NB4 (cell line): ENCODE measurements around the gene PFN3.

Experiments
- POLR2A ChIP-seq: IDR thresholded peaks from 2 replicates; pipeline ENCODE4 v1.6.1; 2011; ENCODE audit warnings: mild to moderate bottlenecking; ENCODE audit not compliant: insufficient read length; ENCODE audit errors: extremely low read depth
- TF ChIP-seq, protein P1 (sequence below): IDR thresholded peaks from one replicate; pipeline ENCODE4 v1.5.1; 2012; ENCODE audit warnings: low read depth, low read length
- TF ChIP-seq, protein P2 (sequence below): IDR thresholded peaks from 2 replicates; pipeline ENCODE4 v1.6.1; 2011; ENCODE audit warnings: low read depth, low read length

DNA sequence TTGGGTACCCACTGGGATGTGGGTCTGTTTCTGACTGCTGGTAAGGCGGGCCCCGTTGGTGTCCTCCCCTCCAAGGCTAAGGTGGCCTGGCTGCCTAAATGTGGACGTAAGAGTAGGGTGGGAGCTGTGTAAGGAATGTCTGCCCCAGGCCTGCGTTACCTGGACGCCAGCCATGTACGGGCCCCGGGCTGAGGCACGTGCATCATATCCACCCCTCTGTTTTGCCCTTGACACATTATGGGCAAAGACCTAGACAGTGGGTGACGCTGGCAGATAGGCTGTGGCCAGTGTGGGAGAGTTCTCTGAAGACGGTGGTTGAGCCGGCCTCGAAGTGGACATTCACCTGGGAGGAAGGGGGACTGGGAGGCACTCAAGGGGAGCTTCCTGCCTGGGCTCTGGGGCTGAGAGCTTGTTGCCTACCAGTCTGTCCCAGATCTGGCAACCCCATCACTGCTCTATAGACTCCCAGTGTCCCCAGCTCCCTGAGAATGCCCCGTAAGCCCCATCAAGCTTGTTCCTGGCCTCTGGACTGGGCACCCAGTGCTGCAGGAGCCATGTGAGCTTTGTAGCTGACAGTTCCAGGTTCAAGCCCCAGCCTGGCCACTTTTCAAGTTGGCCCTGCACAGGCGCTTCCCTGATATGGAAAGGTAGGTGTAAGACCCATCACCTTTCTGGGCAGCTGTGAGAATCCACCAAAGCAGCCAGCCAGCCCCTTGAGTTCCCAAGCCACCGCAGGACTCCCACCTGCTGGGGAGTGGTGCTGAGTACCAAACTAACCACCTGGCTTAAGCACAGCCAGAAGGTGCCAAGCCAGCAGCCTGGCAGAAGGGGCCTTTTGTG is 42.9 kb upstream of the PFN3 start:
- TF ChIP-seq, protein P1, sequence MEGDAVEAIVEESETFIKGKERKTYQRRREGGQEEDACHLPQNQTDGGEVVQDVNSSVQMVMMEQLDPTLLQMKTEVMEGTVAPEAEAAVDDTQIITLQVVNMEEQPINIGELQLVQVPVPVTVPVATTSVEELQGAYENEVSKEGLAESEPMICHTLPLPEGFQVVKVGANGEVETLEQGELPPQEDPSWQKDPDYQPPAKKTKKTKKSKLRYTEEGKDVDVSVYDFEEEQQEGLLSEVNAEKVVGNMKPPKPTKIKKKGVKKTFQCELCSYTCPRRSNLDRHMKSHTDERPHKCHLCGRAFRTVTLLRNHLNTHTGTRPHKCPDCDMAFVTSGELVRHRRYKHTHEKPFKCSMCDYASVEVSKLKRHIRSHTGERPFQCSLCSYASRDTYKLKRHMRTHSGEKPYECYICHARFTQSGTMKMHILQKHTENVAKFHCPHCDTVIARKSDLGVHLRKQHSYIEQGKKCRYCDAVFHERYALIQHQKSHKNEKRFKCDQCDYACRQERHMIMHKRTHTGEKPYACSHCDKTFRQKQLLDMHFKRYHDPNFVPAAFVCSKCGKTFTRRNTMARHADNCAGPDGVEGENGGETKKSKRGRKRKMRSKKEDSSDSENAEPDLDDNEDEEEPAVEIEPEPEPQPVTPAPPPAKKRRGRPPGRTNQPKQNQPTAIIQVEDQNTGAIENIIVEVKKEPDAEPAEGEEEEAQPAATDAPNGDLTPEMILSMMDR = no peak
- TF ChIP-seq POLR2A = no peak
- TF ChIP-seq, protein P2, sequence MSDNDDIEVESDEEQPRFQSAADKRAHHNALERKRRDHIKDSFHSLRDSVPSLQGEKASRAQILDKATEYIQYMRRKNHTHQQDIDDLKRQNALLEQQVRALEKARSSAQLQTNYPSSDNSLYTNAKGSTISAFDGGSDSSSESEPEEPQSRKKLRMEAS = no peak
